Dedifferentiated amniotic fluid mesenchymal stem cell (primary cell): ENCODE measurements around the gene FIBP.

ENCODE experiments used
- DNase-seq: peaks from one replicate; pipeline ENCODE4 v3.0.0-alpha.2; 2016; ENCODE audit errors: extremely low spot score

FIBP gene

GRCh38 chr11:65888163-65888814 lies at the start of gene FIBP:
Gene FIBP, minus strand, starts transcription at chr11:65888471. Its CDS starts 53 bp downstream, at chr11:65888418.
- DNase-seq: peak; percentile 97

GRCh38 chr11:65937766-65938165 lies 49.5 kb upstream of the FIBP start:
- DNase-seq: no peak

- no peak for DNase-seq
Measured at GRCh38 chr11:65934014-65934413, 45.7 kb upstream of the FIBP start.

- no peak for DNase-seq
Measured at GRCh38 chr11:65932558-65932919, 44.3 kb upstream of the FIBP start.

GRCh38 chr11:65931773-65932557 lies 43.7 kb upstream of the FIBP start:
- no peak for DNase-seq

- DNase-seq: no peak
Measured at GRCh38 chr11:65928667-65929066, 40.4 kb upstream of the FIBP start.

- no peak for DNase-seq
Measured at GRCh38 chr11:65927904-65928397, 39.7 kb upstream of the FIBP start.

- no peak for DNase-seq
Measured at GRCh38 chr11:65925397-65925796, 37.1 kb upstream of the FIBP start.

- DNase-seq: no peak
Measured at GRCh38 chr11:65922565-65922964, 34.3 kb upstream of the FIBP start.

GRCh38 chr11:65921876-65922275 lies 33.6 kb upstream of the FIBP start:
- no peak for DNase-seq

- DNase-seq: no peak
Measured at GRCh38 chr11:65921033-65921555, 32.8 kb upstream of the FIBP start.

GRCh38 chr11:65920372-65920802 lies 32.1 kb upstream of the FIBP start:
- no peak for DNase-seq

GRCh38 chr11:65919573-65920371 lies 31.5 kb upstream of the FIBP start:
- DNase-seq: no peak

GRCh38 chr11:65919141-65919572 lies 30.9 kb upstream of the FIBP start, which contains the start of gene DRAP1:
Gene DRAP1, plus strand, starts transcription at chr11:65919426. Its CDS starts 76 bp downstream, at chr11:65919502.
- peak; percentile 98 for DNase-seq

- no peak for DNase-seq
Measured at GRCh38 chr11:65918211-65919140, 30.2 kb upstream of the FIBP start, which contains the start of gene C11orf68. Gene C11orf68, minus strand, starts transcription at chr11:65919062. Its CDS starts 31 bp downstream, at chr11:65919031.

- DNase-seq: no peak
Measured at GRCh38 chr11:65917434-65918210, 29.4 kb upstream of the FIBP start.

GRCh38 chr11:65917077-65917433 lies 28.8 kb upstream of the FIBP start:
- no peak for DNase-seq

GRCh38 chr11:65916391-65916790 lies 28.1 kb upstream of the FIBP start:
- no peak for DNase-seq

- peak; percentile 96 for DNase-seq
Measured at GRCh38 chr11:65915821-65916251, 27.6 kb upstream of the FIBP start.
